Neural progenitor cell (in vitro differentiated cells): Measurements from ENCODE around the gene STK32B. TPM values are rescaled to one million over a fixed set of nuclear protein-coding genes. Genes with fewer than 3 reads are reported as not detected.

Source experiments
- DNase-seq: peaks from one replicate; pipeline ENCODE4 v3.0.0-alpha.2; 2016; ENCODE audit warnings: low spot score
- H2AFZ ChIP-seq: fragments of 200-600 bp; sonication (generic); replicated peaks from 2 replicates; pipeline ENCODE4 v1.6.1; 2016; ENCODE audit warnings: antibody characterized with exemption
- H3F3A ChIP-seq: fragments of 200-600 bp; sonication (generic); 2 replicates; pipeline ENCODE4 v1.6.1; 2016; ENCODE audit warnings: antibody characterized with exemption, low read depth
- H3K27ac ChIP-seq: fragments of 200-600 bp; sonication (generic); 2 replicates; pipeline ENCODE4 v1.5.1; 2016; ENCODE audit warnings: mild to moderate bottlenecking
- H3K27me3 ChIP-seq: fragments of 200-600 bp; sonication (generic); 2 replicates; pipeline ENCODE4 v1.6.1; 2016; ENCODE audit warnings: mild to moderate bottlenecking, moderate library complexity
- H3K36me3 ChIP-seq: fragments of 200-600 bp; sonication (generic); 2 replicates; pipeline ENCODE4 v1.5.1; 2016
- H3K4me1 ChIP-seq: fragments of 200-600 bp; sonication (generic); 2 replicates; pipeline ENCODE4 v1.6.1; 2016; ENCODE audit warnings: mixed run types
- H3K4me2 ChIP-seq: fragments of 200-600 bp; sonication (generic); 2 replicates; pipeline ENCODE4 v1.6.1; 2016
- H3K4me3 ChIP-seq: fragments of 200-600 bp; sonication (generic); 2 replicates; pipeline ENCODE4 v1.5.1; 2016
- H3K79me2 ChIP-seq: fragments of 200-600 bp; sonication (generic); 2 replicates; pipeline ENCODE4 v1.6.1; 2016; ENCODE audit warnings: low read depth
- H3K9ac ChIP-seq: fragments of 200-600 bp; sonication (generic); 2 replicates; pipeline ENCODE4 v1.6.1; 2016
- H3K9me3 ChIP-seq: fragments of 200-600 bp; sonication (generic); 2 replicates; pipeline ENCODE4 v1.5.1; 2016; ENCODE audit warnings: low read depth
- H4K20me1 ChIP-seq: fragments of 200-600 bp; sonication (generic); 2 replicates; pipeline ENCODE4 v1.6.1; 2016; ENCODE audit warnings: low read depth
- H3K27ac Mint-ChIP-seq: 3 replicates; pipeline ENCODE4 v1.8.0; 2021; ENCODE audit warnings: mixed read lengths
- H3K27me3 Mint-ChIP-seq: 2 replicates; pipeline ENCODE4 v1.8.0; 2022; ENCODE audit warnings: low read depth, mild to moderate bottlenecking, inconsistent platforms, moderate library complexity, mixed read lengths; ENCODE audit not compliant: insufficient read depth
- H3K36me3 Mint-ChIP-seq: 3 replicates; pipeline ENCODE4 v1.8.0; 2021; ENCODE audit warnings: mixed read lengths
- H3K4me1 Mint-ChIP-seq: 3 replicates; pipeline ENCODE4 v1.8.0; 2021; ENCODE audit warnings: mixed read lengths
- H3K4me3 Mint-ChIP-seq: 3 replicates; pipeline ENCODE4 v1.8.0; 2021; ENCODE audit warnings: mild to moderate bottlenecking, moderate library complexity, mixed read lengths
- H3K9me3 Mint-ChIP-seq: 3 replicates; pipeline ENCODE4 v1.8.0; 2020; ENCODE audit warnings: mixed read lengths
- CTCF ChIP-seq: fragments of 200-600 bp; sonication (generic); IDR thresholded peaks from 2 replicates; pipeline ENCODE4 v1.5.1; 2017; ENCODE audit warnings: antibody characterized with exemption, mild to moderate bottlenecking
- EZH2 ChIP-seq: fragments of 200-600 bp; sonication (generic); IDR thresholded peaks from 2 replicates; pipeline ENCODE4 v1.6.1; 2017; ENCODE audit warnings: antibody characterized with exemption, mild to moderate bottlenecking, moderate library complexity
- EZH2phosphoT487 ChIP-seq: fragments of 200-600 bp; sonication (generic); IDR thresholded peaks from 2 replicates; pipeline ENCODE4 v1.6.1; 2017; ENCODE audit warnings: antibody characterized with exemption
- total RNA-seq: library from RNA; depleted of rRNA; stranded (reverse); fragments of >200 nt; gene quantifications from 2 replicates; pipeline ENCODE4 v1.2.3, GENCODE V29; 2015; ENCODE audit warnings: low replicate concordance

Gene STK32B
- total RNA-seq, 1 donor from 2014 or later: 2.5 TPM

GRCh38 chr4:5039800-5040199, 11.5 kb upstream of the STK32B start:
- TF ChIP-seq CTCF (no peak), EZH2 (no peak), EZH2phosphoT487 (no peak)
- Histone ChIP-seq H3K27ac (no peak overlapping the region), H4K20me1 (no peaks in the 10 kb centered on the region), H3K4me2 (no peak overlapping the region), H3K9me3 (no peaks in the 10 kb centered on the region), H2AFZ (no peak overlapping the region), H3K4me3 (no peak overlapping the region), H3F3A (no peaks in the 10 kb centered on the region), H3K79me2 (no peaks in the 10 kb centered on the region), H3K27me3 (no peaks in the 10 kb centered on the region), H3K4me1 (no peaks in the 10 kb centered on the region), H3K9ac (no peak overlapping the region), H3K36me3 (no peaks in the 10 kb centered on the region)
- no peaks in the 10 kb centered on the region for H3K36me3 Mint-ChIP-seq
- DNase-seq: no peak
- peaks cover 2% of the 10 kb centered on the region for H3K27me3 Mint-ChIP-seq
- no peak overlapping the region for H3K27ac Mint-ChIP-seq
- H3K9me3 Mint-ChIP-seq: no peaks in the 10 kb centered on the region
- H3K4me3 Mint-ChIP-seq: no peak overlapping the region
- peaks cover 10% of the 10 kb centered on the region for H3K4me1 Mint-ChIP-seq

GRCh38 chr4:5040856-5041620, 10.2 kb upstream of the STK32B start:
- H3K36me3 ChIP-seq: no peaks in the 10 kb centered on the region
- no peak overlapping the region for H3K4me3 ChIP-seq
- H3K9me3 ChIP-seq: no peaks in the 10 kb centered on the region
- no peak overlapping the region for H3K4me3 Mint-ChIP-seq
- peaks cover 7% of the 10 kb centered on the region for H3K4me1 Mint-ChIP-seq
- no peaks in the 10 kb centered on the region for H3K27me3 ChIP-seq
- no peak overlapping the region for H3K27ac ChIP-seq
- TF ChIP-seq EZH2 (no peak), CTCF (no peak), EZH2phosphoT487 (no peak)
- H3K9ac ChIP-seq: no peak overlapping the region
- H3K27ac Mint-ChIP-seq: no peak overlapping the region
- no peaks in the 10 kb centered on the region for H3K9me3 Mint-ChIP-seq
- peaks cover 2% of the 10 kb centered on the region for H3K27me3 Mint-ChIP-seq
- H3K36me3 Mint-ChIP-seq: no peaks in the 10 kb centered on the region
- H2AFZ ChIP-seq: no peak overlapping the region
- no peak for DNase-seq
- H3K4me2 ChIP-seq: no peak overlapping the region
- no peaks in the 10 kb centered on the region for H3F3A ChIP-seq
- H3K79me2 ChIP-seq: no peaks in the 10 kb centered on the region
- no peaks in the 10 kb centered on the region for H3K4me1 ChIP-seq
- no peaks in the 10 kb centered on the region for H4K20me1 ChIP-seq

GRCh38 chr4:5041699-5042098, 9.6 kb upstream of the STK32B start:
- no peaks in the 10 kb centered on the region for H3K4me1 ChIP-seq
- no peaks in the 10 kb centered on the region for H3K79me2 ChIP-seq
- H3K27ac Mint-ChIP-seq: no peak overlapping the region
- H2AFZ ChIP-seq: no peak overlapping the region
- H3K9ac ChIP-seq: no peak overlapping the region
- no peaks in the 10 kb centered on the region for H3K9me3 ChIP-seq
- peaks cover 2% of the 10 kb centered on the region for H3K27me3 Mint-ChIP-seq
- H3K4me3 ChIP-seq: no peak overlapping the region
- H3K4me1 Mint-ChIP-seq: peaks cover 4% of the 10 kb centered on the region
- H3K27me3 ChIP-seq: no peaks in the 10 kb centered on the region
- H3K9me3 Mint-ChIP-seq: peaks cover 6% of the 10 kb centered on the region
- H3K27ac ChIP-seq: no peak overlapping the region
- H3K36me3 ChIP-seq: no peaks in the 10 kb centered on the region
- no peaks in the 10 kb centered on the region for H4K20me1 ChIP-seq
- H3F3A ChIP-seq: no peaks in the 10 kb centered on the region
- no peak for DNase-seq
- no peaks in the 10 kb centered on the region for H3K36me3 Mint-ChIP-seq
- no peak overlapping the region for H3K4me2 ChIP-seq
- TF ChIP-seq EZH2: no peak
- TF ChIP-seq CTCF: no peak
- TF ChIP-seq EZH2phosphoT487: no peak
- no peak overlapping the region for H3K4me3 Mint-ChIP-seq
